HG02840 (cell line): ENCODE results near the gene LHFPL5.

Source experiments
- ATAC-seq: cut with Tn5 transposase; IDR thresholded peaks from one replicate; pipeline ENCODE4 v1.9.1; 2021; ENCODE audit warnings: mild to moderate bottlenecking, moderate library complexity, moderate number of reproducible peaks; ENCODE audit not compliant: unreplicated experiment, low FRiP score

The LHFPL5 gene

GRCh38 chr6:35844290-35844689 lies 39.1 kb downstream of the LHFPL5 start:
- ATAC-seq, result no peak

- no peak for ATAC-seq
Measured at GRCh38 chr6:35850208-35850607, 45.1 kb downstream of the LHFPL5 start.

DNA sequence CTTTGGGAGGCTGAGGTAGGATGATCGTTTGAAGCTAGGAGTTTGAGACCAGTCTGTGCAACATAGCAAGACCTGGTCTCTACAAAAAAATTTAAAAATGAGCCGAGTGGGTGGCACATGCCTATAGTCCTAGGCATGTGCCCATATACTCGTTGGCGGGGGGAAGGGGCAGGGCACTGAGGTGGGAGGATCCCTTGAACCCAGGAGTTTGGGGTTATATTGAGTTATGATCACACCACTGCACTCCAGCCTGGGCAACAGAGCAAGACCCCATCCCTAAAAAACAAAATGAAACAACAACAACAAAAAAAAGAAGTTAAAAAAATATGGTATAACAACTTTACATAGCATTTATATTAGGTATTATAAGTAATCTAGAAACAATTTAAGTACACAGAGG lies 47.8 kb downstream of the LHFPL5 start:
- ATAC-seq, result no peak

DNA sequence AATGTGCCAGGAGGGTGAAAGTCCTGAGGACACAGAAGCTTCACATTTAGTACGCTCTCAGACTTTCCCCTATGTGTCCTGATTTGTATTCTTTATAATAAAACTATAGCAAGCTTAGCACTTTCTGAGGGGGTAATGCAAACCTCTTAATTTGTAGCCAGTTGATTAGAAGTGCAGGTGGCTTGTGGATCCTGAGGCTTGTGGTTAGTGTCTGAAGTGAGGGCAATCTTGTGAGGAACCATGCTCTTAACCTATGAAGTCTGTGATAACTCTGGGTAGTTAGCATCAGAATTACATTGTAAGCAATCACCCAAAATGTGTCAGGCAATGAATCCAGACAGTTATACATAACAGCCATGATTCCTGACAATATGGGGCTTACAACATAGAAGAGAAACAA lies 51.1 kb downstream of the LHFPL5 start:
- no peak for ATAC-seq

DNA sequence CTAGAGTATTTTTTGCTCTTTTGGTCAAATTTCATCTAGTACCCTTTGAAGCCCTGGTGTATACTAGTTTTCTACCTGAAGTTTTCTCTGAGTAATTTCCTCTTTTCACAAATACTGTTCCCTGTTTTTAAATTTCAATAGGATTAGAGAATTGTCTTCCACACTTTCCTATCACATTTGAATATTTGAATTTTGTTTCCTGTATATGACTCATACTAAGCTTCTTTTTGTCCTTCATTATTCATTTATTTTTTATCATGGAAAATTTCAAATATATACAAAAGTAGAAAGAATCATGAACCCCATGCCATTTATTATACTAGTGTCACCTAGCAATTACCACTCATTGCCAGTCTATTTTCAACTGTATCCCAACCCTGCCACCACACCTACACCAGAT lies 52.7 kb downstream of the LHFPL5 start:
- ATAC-seq, result no peak

DNA sequence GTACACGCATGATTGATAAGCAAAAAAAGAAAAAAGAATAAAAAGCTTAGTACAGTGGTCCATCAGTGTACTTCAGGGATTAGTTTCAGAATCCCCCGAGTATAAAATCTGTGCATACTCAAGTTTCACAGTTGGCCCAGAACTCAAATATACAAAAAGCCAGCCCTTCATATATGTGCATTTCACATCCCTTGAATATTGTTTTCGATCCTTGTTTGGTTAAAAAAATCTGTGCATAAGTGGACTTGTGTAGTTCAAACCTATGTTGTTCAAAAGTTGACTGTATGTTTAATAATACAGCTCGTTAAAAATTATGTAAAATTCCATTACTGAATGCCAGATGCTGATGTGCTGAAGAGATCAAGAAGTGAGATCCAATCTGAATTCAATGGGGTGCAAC lies 54.2 kb downstream of the LHFPL5 start:
- ATAC-seq, result no peak
